ENCODE results near the gene TICRR.

GRCh38 chr15:89593018-89593417 lies 17.7 kb downstream of the TICRR start:
- TF ChIP-seq FOXJ3 (CRISPR knock-in tag; IDR thresholded peaks at IDR 0.05; ENCODE audit: borderline replicate concordance) = no peak
- no peak for TF ChIP-seq SP1 (CRISPR knock-in tag; conservative IDR thresholded peaks at IDR 0.05)
- TF ChIP-seq ATF1 (CRISPR knock-in tag; IDR thresholded peaks at IDR 0.05) = no peak
- TF ChIP-seq CTCF (IDR thresholded peaks at IDR 0.05) = no peak
- TF ChIP-seq GRHL2 (CRISPR knock-in tag; IDR thresholded peaks at IDR 0.05; ENCODE audit: insufficient replicate concordance, severe bottlenecking) = no peak
- TF ChIP-seq RELA (CRISPR knock-in tag; IDR thresholded peaks at IDR 0.05; ENCODE audit: borderline replicate concordance) = no peak
- no peak for TF ChIP-seq ATF3 (CRISPR knock-in tag; conservative IDR thresholded peaks at IDR 0.05)
- no peak for TF ChIP-seq NR3C1 (CRISPR knock-in tag; conservative IDR thresholded peaks at IDR 0.05; ENCODE audit: low read depth)

All from WTC11 (cell line).